OCI-LY3 (cell line): ENCODE measurements around the gene FLNB.
A peak's percentile ranks its signal among the peaks of the same experiment; 100 is the strongest.

Experiments used
- H2AFZ ChIP-seq: fragments of 200-600, 300-600 bp; shearing (Covaris generic); 2 replicates; pipeline ENCODE4 v1.6.0; 2014; ENCODE audit warnings: antibody characterized with exemption, low read depth, low read length
- H3K27ac ChIP-seq: fragments of 200-600, 300-600 bp; sonication (generic); 2 replicates; pipeline ENCODE4 v1.5.1; 2014; ENCODE audit warnings: mild to moderate bottlenecking, low read length, moderate library complexity, mixed read lengths
- H3K27me3 ChIP-seq: fragments of 200-600, 300-600 bp; sonication (generic); 2 replicates; pipeline ENCODE4 v1.6.1; 2014; ENCODE audit warnings: low read depth, low read length, mixed read lengths
- H3K36me3 ChIP-seq: fragments of 200-600, 300-600 bp; sonication (generic); replicated peaks from 2 replicates; pipeline ENCODE3; 2014; ENCODE audit warnings: low read depth, low read length, mixed read lengths
- H3K4me1 ChIP-seq: fragments of 300-600, 200-600 bp; sonication (generic); 2 replicates; pipeline ENCODE4 v1.6.1; 2014; ENCODE audit warnings: low read length, mixed read lengths
- H3K4me2 ChIP-seq: fragments of 200-600, 300-600 bp; sonication (generic); 2 replicates; pipeline ENCODE4 v1.6.1; 2014; ENCODE audit warnings: low read length, mixed read lengths
- H3K4me3 ChIP-seq: fragments of 300-600, 200-600 bp; sonication (generic); 2 replicates; pipeline ENCODE4 v1.5.1; 2014; ENCODE audit warnings: antibody characterized with exemption, mild to moderate bottlenecking, low read length, moderate library complexity
- H3K79me2 ChIP-seq: fragments of 300-600, 200-600 bp; shearing (Covaris generic); 2 replicates; pipeline ENCODE4 v1.6.1; 2014; ENCODE audit warnings: mild to moderate bottlenecking, low read length, mixed read lengths
- H3K9ac ChIP-seq: fragments of 300-600, 200-600 bp; shearing (Covaris generic); 2 replicates; pipeline ENCODE4 v1.6.0; 2014; ENCODE audit warnings: mild to moderate bottlenecking, low read length, moderate library complexity
- H3K9me3 ChIP-seq: fragments of 200-600, 300-600 bp; shearing (Covaris generic); 2 replicates; pipeline ENCODE4 v1.6.1; 2014; ENCODE audit warnings: low read length, mixed read lengths; ENCODE audit not compliant: insufficient read depth
- H4K20me1 ChIP-seq: fragments of 200-600, 300-600 bp; sonication (generic); 2 replicates; pipeline ENCODE4 v1.6.1; 2016; ENCODE audit warnings: low read length, mixed read lengths; ENCODE audit not compliant: insufficient read depth
- EZH2phosphoT487 ChIP-seq: fragments of 200-600 bp; shearing (Covaris generic); IDR thresholded peaks from 2 replicates; pipeline ENCODE4 v1.6.1; 2018; ENCODE audit warnings: antibody characterized with exemption, mixed run types, low read depth
- TF ChIP-seq, protein P1 (sequence below): fragments of 200-600, 300-600 bp; sonication (generic); IDR thresholded peaks from 2 replicates; pipeline ENCODE4 v1.5.1; 2014; ENCODE audit warnings: antibody characterized with exemption, low read length, low read depth

Gene FLNB, protein sequence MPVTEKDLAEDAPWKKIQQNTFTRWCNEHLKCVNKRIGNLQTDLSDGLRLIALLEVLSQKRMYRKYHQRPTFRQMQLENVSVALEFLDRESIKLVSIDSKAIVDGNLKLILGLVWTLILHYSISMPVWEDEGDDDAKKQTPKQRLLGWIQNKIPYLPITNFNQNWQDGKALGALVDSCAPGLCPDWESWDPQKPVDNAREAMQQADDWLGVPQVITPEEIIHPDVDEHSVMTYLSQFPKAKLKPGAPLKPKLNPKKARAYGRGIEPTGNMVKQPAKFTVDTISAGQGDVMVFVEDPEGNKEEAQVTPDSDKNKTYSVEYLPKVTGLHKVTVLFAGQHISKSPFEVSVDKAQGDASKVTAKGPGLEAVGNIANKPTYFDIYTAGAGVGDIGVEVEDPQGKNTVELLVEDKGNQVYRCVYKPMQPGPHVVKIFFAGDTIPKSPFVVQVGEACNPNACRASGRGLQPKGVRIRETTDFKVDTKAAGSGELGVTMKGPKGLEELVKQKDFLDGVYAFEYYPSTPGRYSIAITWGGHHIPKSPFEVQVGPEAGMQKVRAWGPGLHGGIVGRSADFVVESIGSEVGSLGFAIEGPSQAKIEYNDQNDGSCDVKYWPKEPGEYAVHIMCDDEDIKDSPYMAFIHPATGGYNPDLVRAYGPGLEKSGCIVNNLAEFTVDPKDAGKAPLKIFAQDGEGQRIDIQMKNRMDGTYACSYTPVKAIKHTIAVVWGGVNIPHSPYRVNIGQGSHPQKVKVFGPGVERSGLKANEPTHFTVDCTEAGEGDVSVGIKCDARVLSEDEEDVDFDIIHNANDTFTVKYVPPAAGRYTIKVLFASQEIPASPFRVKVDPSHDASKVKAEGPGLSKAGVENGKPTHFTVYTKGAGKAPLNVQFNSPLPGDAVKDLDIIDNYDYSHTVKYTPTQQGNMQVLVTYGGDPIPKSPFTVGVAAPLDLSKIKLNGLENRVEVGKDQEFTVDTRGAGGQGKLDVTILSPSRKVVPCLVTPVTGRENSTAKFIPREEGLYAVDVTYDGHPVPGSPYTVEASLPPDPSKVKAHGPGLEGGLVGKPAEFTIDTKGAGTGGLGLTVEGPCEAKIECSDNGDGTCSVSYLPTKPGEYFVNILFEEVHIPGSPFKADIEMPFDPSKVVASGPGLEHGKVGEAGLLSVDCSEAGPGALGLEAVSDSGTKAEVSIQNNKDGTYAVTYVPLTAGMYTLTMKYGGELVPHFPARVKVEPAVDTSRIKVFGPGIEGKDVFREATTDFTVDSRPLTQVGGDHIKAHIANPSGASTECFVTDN (N-terminal part only)

GRCh38 chr3:58008141-58009025, at the start of gene FLNB:
Gene FLNB (plus strand): TSS chr3:58008422. CDS start chr3:58008565, 143 bp downstream.
- Histone ChIP-seq H3K27me3 (no peaks in the 10 kb centered on the region), H3K4me2 (peak within 1 kb of the TSS; percentile 97), H3K27ac (peak within 1 kb of the TSS; percentile 12; the same call in 1 of the 2 replicates), H2AFZ (peak within 1 kb of the TSS; percentile 96), H3K79me2 (peaks cover 25% of the 10 kb centered on the region), H3K36me3 (no peaks in the 10 kb centered on the region), H4K20me1 (no peaks in the 10 kb centered on the region), H3K9ac (peak within 1 kb of the TSS; percentile 92), H3K9me3 (no peaks in the 10 kb centered on the region), H3K4me1 (peaks cover 14% of the 10 kb centered on the region), H3K4me3 (peak within 1 kb of the TSS; percentile 88)
- no peak for TF ChIP-seq EZH2phosphoT487
- TF ChIP-seq, protein P1, sequence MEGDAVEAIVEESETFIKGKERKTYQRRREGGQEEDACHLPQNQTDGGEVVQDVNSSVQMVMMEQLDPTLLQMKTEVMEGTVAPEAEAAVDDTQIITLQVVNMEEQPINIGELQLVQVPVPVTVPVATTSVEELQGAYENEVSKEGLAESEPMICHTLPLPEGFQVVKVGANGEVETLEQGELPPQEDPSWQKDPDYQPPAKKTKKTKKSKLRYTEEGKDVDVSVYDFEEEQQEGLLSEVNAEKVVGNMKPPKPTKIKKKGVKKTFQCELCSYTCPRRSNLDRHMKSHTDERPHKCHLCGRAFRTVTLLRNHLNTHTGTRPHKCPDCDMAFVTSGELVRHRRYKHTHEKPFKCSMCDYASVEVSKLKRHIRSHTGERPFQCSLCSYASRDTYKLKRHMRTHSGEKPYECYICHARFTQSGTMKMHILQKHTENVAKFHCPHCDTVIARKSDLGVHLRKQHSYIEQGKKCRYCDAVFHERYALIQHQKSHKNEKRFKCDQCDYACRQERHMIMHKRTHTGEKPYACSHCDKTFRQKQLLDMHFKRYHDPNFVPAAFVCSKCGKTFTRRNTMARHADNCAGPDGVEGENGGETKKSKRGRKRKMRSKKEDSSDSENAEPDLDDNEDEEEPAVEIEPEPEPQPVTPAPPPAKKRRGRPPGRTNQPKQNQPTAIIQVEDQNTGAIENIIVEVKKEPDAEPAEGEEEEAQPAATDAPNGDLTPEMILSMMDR: peak; percentile 76

DNA sequence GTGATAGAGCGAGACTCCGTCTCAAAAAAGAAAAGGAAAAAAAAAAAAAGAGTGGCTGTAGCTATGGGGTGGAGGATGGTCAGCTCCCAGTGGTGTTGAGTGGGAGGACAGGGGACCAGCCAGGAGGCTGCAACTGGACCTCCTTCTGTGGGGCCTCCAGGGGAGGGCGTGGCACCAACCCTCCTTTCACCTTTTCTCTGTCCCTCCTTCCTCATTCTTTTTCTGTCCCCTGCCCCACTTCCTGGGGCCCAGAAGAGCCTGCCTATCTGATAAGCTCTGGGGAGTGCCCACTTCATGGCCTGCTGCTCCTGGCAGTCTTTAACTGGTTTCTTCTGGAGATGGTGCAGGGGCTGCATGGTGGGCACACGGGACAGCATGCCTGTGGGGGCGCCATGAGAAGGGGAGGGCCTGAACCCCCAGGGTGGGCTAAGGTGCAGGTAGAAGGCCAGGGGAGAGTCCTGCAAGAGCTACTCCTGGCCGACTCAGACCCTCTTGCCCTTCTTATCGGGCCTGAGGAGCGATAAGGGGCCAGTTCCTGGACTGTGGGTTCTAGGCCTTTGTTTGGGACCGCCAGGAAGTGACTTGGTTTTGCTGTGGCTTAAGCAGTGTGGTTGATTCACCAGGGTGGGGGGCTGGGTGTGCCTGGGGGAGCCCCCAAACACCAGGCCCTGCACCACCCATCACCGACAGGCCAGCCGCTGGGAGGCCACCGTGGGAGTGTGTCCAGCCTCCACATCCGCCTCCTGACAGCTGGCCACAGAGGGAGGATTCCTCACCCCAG, 49.4 kb upstream of the FLNB start:
- H3K9me3 ChIP-seq: no peaks in the 10 kb centered on the region
- H3K79me2 ChIP-seq: no peaks in the 10 kb centered on the region
- peak overlapping the region; percentile 53; the same call in 1 of the 2 replicates for H3K4me3 ChIP-seq
- no peaks in the 10 kb centered on the region for H3K27me3 ChIP-seq
- no peaks in the 10 kb centered on the region for H3K36me3 ChIP-seq
- H3K9ac ChIP-seq: no peak overlapping the region
- peak overlapping the region; percentile 56; the same call in 1 of the 2 replicates for H2AFZ ChIP-seq
- TF ChIP-seq EZH2phosphoT487: no peak
- TF ChIP-seq, protein P1: no peak
- peaks cover 20% of the 10 kb centered on the region for H3K4me1 ChIP-seq
- H3K4me2 ChIP-seq: peak overlapping the region; percentile 64
- no peaks in the 10 kb centered on the region for H4K20me1 ChIP-seq
- no peak overlapping the region for H3K27ac ChIP-seq

GRCh38 chr3:57959423-57960173, 48.6 kb upstream of the FLNB start:
- Histone ChIP-seq H3K4me3 (peak overlapping the region; percentile 53), H3K4me2 (peak overlapping the region; percentile 64)

More at GRCh38 chr3:57959423-57960173, 48.6 kb upstream of the FLNB start:
- H2AFZ ChIP-seq: peak overlapping the region; percentile 56
- no peaks in the 10 kb centered on the region for H4K20me1 ChIP-seq
- H3K9me3 ChIP-seq: no peaks in the 10 kb centered on the region
- H3K27ac ChIP-seq: no peak overlapping the region
- TF ChIP-seq, protein P1: no peak
- TF ChIP-seq EZH2phosphoT487: no peak
- H3K36me3 ChIP-seq: no peaks in the 10 kb centered on the region
- peak overlapping the region; percentile 9; the same call in 1 of the 2 replicates for H3K9ac ChIP-seq
- H3K4me1 ChIP-seq: peaks cover 22% of the 10 kb centered on the region
- no peaks in the 10 kb centered on the region for H3K79me2 ChIP-seq
- H3K27me3 ChIP-seq: no peaks in the 10 kb centered on the region
